Raji (cell line): ENCODE results near the gene SCN4A.
A peak's percentile ranks its signal among the peaks of the same experiment; 100 is the strongest.

ENCODE experiments used
- POLR2A ChIP-seq: IDR thresholded peaks from 2 replicates; pipeline ENCODE4 v1.6.1; 2011; ENCODE audit warnings: low read depth, low read length, control low read depth; ENCODE audit not compliant: insufficient read depth

SCN4A gene

GRCh38 chr17:63972796-63973195 lies at the start of gene SCN4A:
TSS of gene SCN4A (minus strand) at chr17:63972918. CDS start at chr17:63972841, 77 bp downstream.
- no peak for TF ChIP-seq POLR2A

DNA sequence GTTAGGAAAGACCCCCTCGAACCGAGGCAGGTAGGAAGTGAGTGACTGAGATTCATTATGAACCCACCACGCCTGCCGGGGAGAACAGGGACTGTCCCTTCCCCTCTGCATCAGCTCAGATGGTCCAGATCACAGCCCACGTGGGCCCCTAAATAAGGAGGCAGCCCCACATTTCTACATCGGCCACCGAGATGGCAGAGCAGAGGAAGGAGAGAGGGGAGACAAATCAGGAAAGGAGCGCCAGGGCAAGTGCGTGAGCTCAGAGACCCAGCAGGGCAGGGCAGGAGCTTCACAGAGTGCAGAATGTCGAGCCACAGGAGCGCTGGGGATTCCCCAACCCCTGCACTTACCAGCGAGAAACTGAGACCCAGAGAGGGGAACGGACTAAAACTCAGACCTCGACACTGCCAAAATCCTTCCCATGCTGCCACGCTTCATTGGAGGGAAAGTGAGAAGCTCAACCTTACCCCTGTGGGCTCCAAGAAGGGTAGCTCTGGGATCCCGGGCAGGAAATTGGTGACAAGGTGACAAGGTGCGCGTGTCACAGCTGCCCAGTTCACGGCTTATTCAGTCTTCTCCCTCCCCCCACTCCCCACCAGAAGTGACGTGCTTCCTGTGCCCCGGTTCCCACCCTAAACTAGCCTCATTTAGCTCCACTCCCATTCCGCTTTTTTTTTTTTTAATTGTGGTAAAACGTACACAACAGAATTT lies 47.5 kb upstream of the SCN4A start, which contains the start of gene ICAM2:
Gene ICAM2 (minus strand): TSS at position 578 of the 711 bp plus-strand sequence. CDS start 13,942 bp downstream, outside the sequence.
- peak; percentile 93 for TF ChIP-seq POLR2A

- no peak for TF ChIP-seq POLR2A
These were observed 44.8 kb upstream of the SCN4A start for GRCh38 chr17:64017381-64017980.

GRCh38 chr17:64016974-64017373 lies 44.3 kb upstream of the SCN4A start:
- no peak for TF ChIP-seq POLR2A

DNA sequence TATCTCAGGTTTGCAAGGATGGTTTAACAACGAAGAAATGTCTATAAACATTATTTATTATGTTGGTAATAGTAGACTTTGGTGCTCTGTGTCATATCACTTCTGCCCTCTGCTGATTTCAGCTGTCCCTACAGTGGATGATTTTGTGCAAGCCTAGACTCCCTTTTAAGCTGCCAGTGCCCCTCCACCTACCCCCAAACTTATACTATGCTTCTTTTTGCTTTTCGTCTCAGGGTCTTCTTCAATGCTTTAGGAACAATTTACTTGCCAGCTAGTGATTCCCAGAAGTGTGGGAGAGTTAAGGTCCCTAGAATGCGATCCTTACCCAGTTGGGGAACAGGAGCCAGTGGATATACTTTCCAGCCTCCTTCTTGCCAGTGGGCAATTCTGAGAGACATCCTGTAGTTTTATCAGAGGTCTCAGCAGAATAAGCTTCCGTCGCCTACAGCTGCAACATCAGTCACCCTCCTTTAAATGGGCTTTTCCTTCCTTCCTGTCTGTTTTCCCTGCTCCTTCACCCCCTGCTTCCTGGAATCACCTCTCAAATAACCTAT lies 43.6 kb upstream of the SCN4A start:
- TF ChIP-seq POLR2A = no peak

DNA sequence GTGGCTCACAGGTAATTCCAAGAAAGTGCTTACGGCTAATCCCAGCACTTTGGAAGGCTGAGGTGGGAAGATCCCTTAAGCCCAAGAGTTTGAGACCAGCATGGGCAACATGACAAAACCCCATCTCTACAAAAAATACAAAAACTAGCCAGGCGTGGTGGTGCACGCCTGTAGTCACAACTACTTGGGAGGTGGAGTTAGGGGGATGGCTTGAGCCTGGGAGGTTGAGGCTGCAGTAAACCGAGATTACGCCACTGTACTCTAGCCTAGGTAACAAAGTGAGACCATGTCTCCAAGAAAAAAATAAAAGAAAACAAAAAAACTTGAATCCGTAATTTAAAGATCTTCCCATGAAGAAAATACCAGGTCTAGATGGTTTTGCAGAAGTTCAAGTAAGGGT lies 42.7 kb upstream of the SCN4A start:
- TF ChIP-seq POLR2A = no peak

DNA sequence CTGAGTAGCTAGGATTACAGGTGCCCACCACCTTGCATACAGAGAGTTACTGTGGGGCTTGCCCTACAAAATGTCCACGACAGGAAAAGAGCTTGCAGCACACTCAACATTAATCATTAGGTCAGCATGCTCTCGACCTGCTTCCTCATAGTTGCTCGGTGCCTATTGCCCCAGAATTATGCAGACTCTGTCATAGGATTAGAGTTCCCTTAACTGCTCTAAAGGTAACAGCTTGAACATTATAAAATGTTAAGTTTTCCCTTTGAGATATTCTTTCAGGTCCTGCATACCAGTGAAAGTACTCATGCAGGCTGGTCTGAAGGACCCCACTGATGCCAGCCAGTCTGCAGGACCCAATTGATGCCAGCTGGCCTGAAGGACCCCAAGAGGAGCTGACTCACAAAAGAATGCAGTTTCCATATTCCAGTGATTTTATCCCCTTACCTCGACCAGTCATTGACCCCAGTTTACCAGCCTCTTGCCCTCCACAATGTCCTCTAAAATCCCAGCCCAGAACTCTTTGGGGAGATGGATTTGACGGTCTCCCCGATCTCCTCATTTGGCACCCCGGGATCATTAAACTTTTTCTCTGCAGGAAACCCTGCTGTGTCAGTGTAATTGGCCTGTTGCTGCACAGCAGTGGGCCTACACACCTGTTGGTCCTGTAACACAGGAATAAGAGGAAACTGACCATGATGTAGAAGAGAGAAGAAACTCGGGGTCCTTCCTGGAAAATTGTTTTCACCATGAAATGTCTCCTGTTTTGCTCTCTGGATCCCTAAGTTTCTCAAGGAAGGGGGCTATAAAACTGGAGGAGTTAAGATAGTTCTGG lies 37.1 kb upstream of the SCN4A start:
- no peak for TF ChIP-seq POLR2A

- TF ChIP-seq POLR2A = no peak
These were observed 36.1 kb upstream of the SCN4A start for GRCh38 chr17:64008830-64009229.

DNA sequence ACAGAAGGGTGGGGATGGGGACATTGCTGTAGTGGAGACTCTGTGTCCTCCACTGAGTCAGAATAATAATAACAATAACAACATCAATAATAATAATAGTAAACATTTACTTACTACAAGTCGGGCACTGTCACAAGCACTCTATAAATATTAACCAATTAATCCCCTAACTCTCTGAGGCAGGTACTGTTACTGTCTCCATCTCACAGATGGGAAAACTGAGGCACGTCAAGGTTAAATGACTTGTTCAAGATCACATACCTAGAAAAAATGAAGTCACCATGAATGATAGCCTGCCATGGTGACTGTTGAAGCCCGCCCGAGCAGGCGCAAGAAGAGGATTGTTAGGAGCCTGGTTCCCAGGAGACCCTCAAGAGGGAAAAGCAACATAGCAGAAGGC lies 35.6 kb upstream of the SCN4A start:
- no peak for TF ChIP-seq POLR2A

GRCh38 chr17:64007838-64008282 lies 35.1 kb upstream of the SCN4A start:
- TF ChIP-seq POLR2A = no peak

- TF ChIP-seq POLR2A = no peak
These were observed 33.8 kb upstream of the SCN4A start for GRCh38 chr17:64006361-64007088.

GRCh38 chr17:64005734-64006167 lies 33.0 kb upstream of the SCN4A start:
- no peak for TF ChIP-seq POLR2A

DNA sequence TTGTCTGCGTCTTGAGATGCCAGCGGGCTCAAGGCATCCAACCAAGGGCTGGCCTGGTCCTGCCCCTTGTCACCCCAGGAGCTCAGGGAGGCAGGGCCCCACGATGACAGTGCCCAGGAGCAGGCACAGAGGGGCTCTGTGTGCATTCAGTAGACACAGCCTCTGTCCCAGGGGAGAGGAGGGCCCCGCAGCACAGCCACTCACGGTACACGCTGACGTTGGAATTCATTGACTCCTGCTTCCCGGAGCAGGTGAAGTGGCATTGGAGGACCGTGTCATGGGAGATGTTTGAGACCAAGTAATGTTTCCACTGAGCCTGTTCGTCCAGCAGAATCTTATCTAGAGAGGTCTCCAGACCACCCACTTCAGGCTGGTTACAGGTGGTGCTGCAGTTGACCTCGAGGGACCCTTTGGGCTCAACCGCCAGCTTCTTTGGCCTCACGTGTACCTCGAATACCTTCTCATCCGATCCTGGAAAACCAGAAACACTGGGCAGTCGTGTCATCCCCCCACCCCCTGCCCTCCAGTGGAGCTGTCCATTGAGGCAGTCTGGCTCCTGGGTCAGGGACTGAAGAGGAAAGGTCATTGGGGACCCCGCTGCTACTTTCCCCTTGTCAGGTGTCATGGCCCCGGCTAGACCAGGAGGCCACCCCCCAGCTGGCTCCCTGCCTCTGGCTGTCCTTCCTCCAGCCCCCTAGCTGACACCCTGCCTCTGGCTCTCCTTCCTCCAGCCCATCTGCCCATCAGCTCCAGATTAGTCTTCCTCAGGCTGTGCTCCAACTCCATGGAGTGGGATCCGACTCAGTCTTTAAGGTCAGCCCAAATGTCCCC lies 32.4 kb upstream of the SCN4A start:
- no peak for TF ChIP-seq POLR2A
